Activated B cell treated with CpG ODN at 0.5 μM for 24 hours (primary cell): ENCODE measurements around the gene PACRG. TPM values are rescaled to one million over a fixed set of nuclear protein-coding genes. Genes with fewer than 3 reads are reported as not detected.

Source experiments
- ATAC-seq: fragments of 200-7000 bp; cut with Tn5 transposase; one replicate; pipeline ENCODE4 v1.10.0; 2021; ENCODE audit warnings: low read depth, mild to moderate bottlenecking, moderate library complexity
- CTCF ChIA-PET: fragments of 350-600 bp; sonication (Branson Sonifier 250); formaldehyde crosslinking; loops from one replicate; lab custom pipeline; 2021; ENCODE audit warnings: antibody characterized with exemption; lab: Charles Lee
- POLR2A ChIA-PET: fragments of 350-600 bp; sonication (Branson Sonifier 250); formaldehyde crosslinking; loops from one replicate; lab custom pipeline; 2021; ENCODE audit warnings: antibody characterized with exemption; lab: Charles Lee
- DNase-seq: peaks from one replicate; pipeline ENCODE4 v3.0.0; 2022
- H3K27ac Mint-ChIP-seq: one replicate; pipeline ENCODE4 v1.8.0; 2020; ENCODE audit warnings: mixed read lengths
- H3K27me3 Mint-ChIP-seq: one replicate; pipeline ENCODE4 v1.8.0; 2021; ENCODE audit warnings: mixed read lengths
- H3K36me3 Mint-ChIP-seq: one replicate; pipeline ENCODE4 v1.8.0; 2021; ENCODE audit warnings: low read depth, mixed read lengths
- H3K4me1 Mint-ChIP-seq: one replicate; pipeline ENCODE4 v1.8.0; 2021; ENCODE audit warnings: mixed read lengths
- H3K4me3 Mint-ChIP-seq: one replicate; pipeline ENCODE4 v1.8.0; 2020; ENCODE audit warnings: mild to moderate bottlenecking, mixed read lengths
- H3K9me3 Mint-ChIP-seq: one replicate; pipeline ENCODE4 v1.8.0; 2020; ENCODE audit warnings: mixed read lengths
- intact Hi-C: fragments of 100-400 bp; cut with micrococcal nuclease; formaldehyde crosslinking; loops from one replicate; pipeline ENCODE4 v1.15.1; 2024
- total RNA-seq: library from RNA; stranded (reverse); gene quantifications from 2 replicates; pipeline ENCODE4 v1.2.3, GENCODE V29; 2022
- TF ChIP-seq, protein P1 (sequence below): fragments of 200-600 bp; IDR thresholded peaks from one replicate; pipeline ENCODE4 v1.8.0; 2022; ENCODE audit warnings: antibody characterized with exemption, mild to moderate bottlenecking

Gene PACRG
- total RNA-seq, 1 donor from 2014 or later: not detected

DNA sequence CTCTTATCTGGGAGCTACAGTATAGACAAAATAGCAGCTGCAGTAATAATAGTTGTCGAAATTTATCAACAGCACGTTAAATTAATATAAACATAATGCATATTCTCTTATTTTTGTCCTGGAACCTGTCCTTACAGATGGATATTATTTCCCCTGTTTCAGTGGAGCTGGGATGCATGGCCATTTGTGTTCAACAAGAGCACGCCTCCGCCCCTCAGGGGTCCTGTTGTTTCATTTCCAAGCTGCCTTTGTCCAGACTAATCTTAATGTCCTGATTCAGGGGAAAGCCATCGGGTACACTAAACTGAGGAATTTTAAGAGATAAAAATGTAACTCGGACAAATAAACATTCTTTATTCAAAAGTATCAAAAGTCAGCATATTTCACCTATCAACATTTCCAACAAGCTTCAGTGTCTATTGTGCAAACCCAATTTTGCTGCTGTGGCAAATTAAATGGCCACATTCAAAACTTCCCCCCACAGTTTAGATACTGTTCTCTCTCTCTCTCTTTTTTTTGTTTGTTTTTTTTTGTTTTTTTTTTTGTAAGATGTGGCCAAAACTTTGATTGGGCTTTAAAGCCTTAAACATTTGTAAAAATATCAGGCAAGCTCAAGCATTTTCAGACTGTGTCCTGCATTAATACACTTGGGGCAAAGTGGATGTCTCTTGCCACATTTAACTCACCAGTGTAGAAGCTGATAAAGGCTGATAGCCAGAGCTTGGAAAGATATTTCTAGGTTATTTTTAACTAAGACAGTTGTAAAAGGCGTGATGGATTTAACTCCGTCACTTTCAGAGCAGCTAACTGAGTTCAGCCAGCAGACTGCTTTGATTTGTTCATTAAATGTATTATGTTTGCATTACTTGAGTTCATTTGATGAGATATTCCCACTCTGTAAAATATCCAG, 574.2 kb downstream of the PACRG start:
- H3K36me3 Mint-ChIP-seq: no peaks in the 10 kb centered on the region
- POLR2A ChIA-PET: no interaction called here
- no peak for ATAC-seq

DNA sequence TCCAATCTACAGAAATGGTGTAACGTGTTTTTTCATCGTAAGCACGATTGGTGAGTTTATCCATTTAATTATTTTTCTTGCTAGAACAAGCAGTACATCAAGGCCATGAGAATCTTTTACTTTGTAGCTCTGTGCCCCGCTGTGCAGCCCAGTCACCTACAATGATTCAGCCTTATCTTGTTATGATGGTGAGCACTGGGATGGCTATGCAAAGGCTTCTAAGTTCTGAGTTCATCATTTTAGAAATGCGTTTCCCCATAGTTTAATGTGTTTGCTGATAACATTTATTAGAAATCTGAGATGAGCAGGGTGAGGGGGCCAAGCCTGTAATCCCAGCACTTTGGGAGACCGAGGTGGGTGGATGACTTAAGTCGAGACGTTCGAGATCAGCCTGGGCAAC, 575.0 kb downstream of the PACRG start:
- Mint-ChIP-seq H3K4me1 (no peaks in the 10 kb centered on the region), H3K4me3 (no peak overlapping the region), H3K9me3 (no peaks in the 10 kb centered on the region), H3K27ac (no peak overlapping the region), H3K36me3 (no peaks in the 10 kb centered on the region), H3K27me3 (peaks cover 4% of the 10 kb centered on the region)
- ATAC-seq: no peak
- intact Hi-C loops: no loop called here
- ChIA-PET POLR2A (no interaction called here), CTCF (no interaction called here)
- TF ChIP-seq, protein P1, sequence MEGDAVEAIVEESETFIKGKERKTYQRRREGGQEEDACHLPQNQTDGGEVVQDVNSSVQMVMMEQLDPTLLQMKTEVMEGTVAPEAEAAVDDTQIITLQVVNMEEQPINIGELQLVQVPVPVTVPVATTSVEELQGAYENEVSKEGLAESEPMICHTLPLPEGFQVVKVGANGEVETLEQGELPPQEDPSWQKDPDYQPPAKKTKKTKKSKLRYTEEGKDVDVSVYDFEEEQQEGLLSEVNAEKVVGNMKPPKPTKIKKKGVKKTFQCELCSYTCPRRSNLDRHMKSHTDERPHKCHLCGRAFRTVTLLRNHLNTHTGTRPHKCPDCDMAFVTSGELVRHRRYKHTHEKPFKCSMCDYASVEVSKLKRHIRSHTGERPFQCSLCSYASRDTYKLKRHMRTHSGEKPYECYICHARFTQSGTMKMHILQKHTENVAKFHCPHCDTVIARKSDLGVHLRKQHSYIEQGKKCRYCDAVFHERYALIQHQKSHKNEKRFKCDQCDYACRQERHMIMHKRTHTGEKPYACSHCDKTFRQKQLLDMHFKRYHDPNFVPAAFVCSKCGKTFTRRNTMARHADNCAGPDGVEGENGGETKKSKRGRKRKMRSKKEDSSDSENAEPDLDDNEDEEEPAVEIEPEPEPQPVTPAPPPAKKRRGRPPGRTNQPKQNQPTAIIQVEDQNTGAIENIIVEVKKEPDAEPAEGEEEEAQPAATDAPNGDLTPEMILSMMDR: no peak
- no peak for DNase-seq

More for the DNA sequence above, 574.2 kb downstream of the PACRG start:
- intact Hi-C loops: no loop called here
- DNase-seq: no peak
- no peaks in the 10 kb centered on the region for H3K9me3 Mint-ChIP-seq
- peaks cover 4% of the 10 kb centered on the region for H3K27me3 Mint-ChIP-seq
- CTCF ChIA-PET: no interaction called here
- no peaks in the 10 kb centered on the region for H3K4me1 Mint-ChIP-seq
- TF ChIP-seq, protein P1: no peak
- H3K4me3 Mint-ChIP-seq: no peak overlapping the region
- H3K27ac Mint-ChIP-seq: no peak overlapping the region

DNA sequence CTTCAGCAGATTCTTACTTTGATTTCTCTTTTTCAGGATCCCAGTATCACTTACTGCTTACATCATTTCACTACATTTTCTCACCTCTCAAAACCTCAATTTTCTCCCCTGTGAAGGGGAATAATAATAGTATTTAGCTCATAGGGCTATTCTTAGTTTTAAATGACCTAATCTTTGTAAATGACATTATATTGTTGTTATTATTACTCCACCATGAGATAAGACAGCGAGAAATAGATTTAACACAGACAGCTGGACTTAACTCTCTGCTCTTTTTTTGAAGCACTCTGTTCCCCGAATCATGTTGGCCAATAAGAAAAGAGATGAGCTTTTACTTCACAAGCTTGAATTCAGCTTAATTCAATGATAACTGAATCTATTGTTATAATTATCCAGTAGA, 578.2 kb downstream of the PACRG start:
- no peaks in the 10 kb centered on the region for H3K4me1 Mint-ChIP-seq
- ATAC-seq (no peak), DNase-seq (no peak)
- ChIA-PET CTCF (no interaction called here), POLR2A (no interaction called here)
- no peaks in the 10 kb centered on the region for H3K9me3 Mint-ChIP-seq
- TF ChIP-seq, protein P1: no peak
- H3K27ac Mint-ChIP-seq: no peak overlapping the region
- peaks cover 2% of the 10 kb centered on the region for H3K27me3 Mint-ChIP-seq
- intact Hi-C loops: no loop called here
- H3K4me3 Mint-ChIP-seq: no peak overlapping the region
- no peaks in the 10 kb centered on the region for H3K36me3 Mint-ChIP-seq

DNA sequence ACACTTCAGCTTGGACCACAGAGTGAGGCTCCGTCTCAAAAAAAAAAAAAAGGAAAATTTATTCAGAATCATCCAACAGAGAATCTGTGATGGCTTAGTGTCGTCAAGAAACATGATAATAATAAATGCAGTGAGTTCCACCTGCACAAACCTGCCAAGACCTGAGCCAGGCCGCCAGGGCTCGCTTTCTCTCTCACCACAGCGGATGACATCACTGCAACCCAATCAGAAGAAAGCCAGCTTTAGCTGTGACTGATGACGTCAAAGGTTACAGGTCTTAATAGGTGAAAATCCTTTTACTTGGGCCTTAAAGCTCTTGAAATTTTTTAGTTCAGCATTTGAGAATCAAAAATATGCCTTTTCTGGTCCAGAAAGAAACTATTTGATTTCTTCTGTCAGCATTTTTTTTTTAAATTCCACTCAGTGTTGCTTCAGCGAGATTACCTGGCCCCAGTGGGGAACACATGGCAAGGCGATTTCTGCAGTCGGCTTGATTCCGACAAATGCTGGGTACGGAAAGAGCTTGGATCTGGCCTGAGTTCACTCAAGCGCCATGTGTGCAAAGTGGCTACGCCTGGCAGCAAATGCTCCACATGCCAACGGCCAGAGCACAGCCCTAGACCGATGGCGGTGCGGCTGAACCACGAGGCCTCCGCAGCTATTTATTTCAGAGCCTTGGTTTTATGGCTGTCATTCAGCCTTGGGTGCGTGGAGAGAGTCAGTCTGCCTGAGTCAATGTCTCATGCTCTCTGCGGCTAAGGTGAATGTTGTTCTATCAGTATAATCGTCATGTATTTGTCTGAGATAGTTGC, 581.1 kb downstream of the PACRG start:
- Mint-ChIP-seq H3K27me3 (peaks cover 12% of the 10 kb centered on the region), H3K4me1 (no peaks in the 10 kb centered on the region), H3K9me3 (no peaks in the 10 kb centered on the region), H3K36me3 (no peaks in the 10 kb centered on the region), H3K27ac (no peak overlapping the region), H3K4me3 (no peak overlapping the region)
- POLR2A ChIA-PET: no interaction called here
- no peak for ATAC-seq
- no peak for DNase-seq
- TF ChIP-seq, protein P1: no peak
- intact Hi-C loops: no loop called here
- CTCF ChIA-PET: no interaction called here

DNA sequence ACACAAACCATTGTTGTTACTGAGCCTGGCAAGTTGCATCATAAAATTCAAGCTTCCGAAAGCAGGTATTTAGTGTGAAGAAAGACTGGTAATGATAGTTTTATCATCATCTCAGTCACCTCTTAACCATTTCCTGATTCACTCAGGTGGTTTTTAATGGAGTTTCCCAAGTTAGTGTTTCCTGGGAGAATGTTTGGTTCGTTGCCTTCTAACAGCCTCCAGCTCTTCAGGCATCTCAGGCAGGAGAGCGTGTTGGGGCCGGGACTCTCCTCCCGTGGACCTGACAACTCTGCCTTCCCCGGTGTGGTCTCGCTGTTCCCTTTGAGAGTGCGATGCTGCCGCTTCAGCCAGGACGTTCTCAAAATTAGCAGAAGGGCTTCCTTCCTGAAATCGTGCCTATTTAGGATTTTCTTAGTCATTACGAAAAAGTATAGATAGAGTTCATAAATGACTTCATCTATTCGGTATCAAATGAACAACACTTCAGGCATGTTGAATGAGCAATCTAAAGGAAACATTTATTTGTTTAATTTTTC, 581.8 kb downstream of the PACRG start:
- no peak overlapping the region for H3K27ac Mint-ChIP-seq
- ChIA-PET POLR2A (no interaction called here), CTCF (no interaction called here)
- no peaks in the 10 kb centered on the region for H3K36me3 Mint-ChIP-seq
- ATAC-seq (no peak), DNase-seq (no peak)
- H3K9me3 Mint-ChIP-seq: no peaks in the 10 kb centered on the region
- TF ChIP-seq, protein P1: no peak
- H3K4me3 Mint-ChIP-seq: no peak overlapping the region
- intact Hi-C loops: no loop called here
- no peaks in the 10 kb centered on the region for H3K4me1 Mint-ChIP-seq
- peaks cover 12% of the 10 kb centered on the region for H3K27me3 Mint-ChIP-seq
